ENCODE data around the gene IZUMO2.
A peak's percentile ranks its signal among the peaks of the same experiment; 100 is the strongest.

IZUMO2 gene

DNA sequence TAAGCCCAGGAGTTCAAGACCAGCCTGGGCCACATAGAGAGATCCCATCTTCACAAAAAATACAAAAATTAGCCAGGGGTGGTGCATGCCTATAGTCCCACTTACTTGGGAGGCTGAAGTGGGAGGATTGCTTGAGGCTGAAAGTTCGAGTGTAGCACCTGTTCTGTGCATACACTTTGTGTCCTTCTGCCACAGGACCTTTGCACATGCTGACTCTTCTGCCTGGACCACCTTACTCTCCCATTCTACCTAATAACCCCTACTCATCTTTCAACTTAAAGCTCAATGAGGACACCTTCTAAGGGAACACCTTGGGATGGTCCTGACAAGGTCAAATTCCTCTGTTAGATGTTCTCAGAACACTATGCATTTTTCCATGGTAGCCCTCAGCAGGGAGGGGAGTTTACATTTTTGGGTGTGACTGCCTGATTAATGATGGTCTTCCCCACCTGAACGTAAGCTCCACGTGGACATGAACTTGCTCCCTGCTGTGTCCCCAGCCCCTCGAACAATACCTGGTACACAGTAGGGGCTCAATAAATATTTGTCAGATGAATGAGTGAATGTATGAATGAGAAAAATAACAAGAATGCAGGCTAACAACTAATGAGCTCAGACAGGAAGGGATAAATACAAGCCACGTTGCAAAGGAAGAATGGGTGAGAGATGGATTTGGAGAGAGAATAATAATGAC is 11.2 kb upstream of the IZUMO2 start:
- DNase-seq (ENCODE audit: low read depth): no peak
- no peak overlapping the region for H3K4me3 ChIP-seq (ENCODE audit: low read length)
- TF ChIP-seq CTCF (conservative IDR thresholded peaks at IDR 0.05; ENCODE audit: low read depth, low read length): no peak

- H3K4me3 ChIP-seq (ENCODE audit: low read length): no peak overlapping the region
- no peak for TF ChIP-seq CTCF (conservative IDR thresholded peaks at IDR 0.05; ENCODE audit: low read depth, low read length)
- DNase-seq (ENCODE audit: low read depth): no peak
Observed at GRCh38 chr19:50173127-50173526, 10.0 kb upstream of the IZUMO2 start.

GRCh38 chr19:50172726-50173125 is 9.6 kb upstream of the IZUMO2 start:
- H3K4me3 ChIP-seq (ENCODE audit: low read length): no peak overlapping the region
- DNase-seq (ENCODE audit: low read depth): no peak
- TF ChIP-seq CTCF (conservative IDR thresholded peaks at IDR 0.05; ENCODE audit: low read depth, low read length): no peak

- TF ChIP-seq CTCF (conservative IDR thresholded peaks at IDR 0.05; ENCODE audit: low read depth, low read length): no peak
- no peak overlapping the region for H3K4me3 ChIP-seq (ENCODE audit: low read length)
- DNase-seq (ENCODE audit: low read depth): no peak
Observed at GRCh38 chr19:50171752-50172151, 8.7 kb upstream of the IZUMO2 start.

- DNase-seq (ENCODE audit: low read depth): peak; percentile 54
Observed at GRCh38 chr19:50167314-50167721, 4.2 kb upstream of the IZUMO2 start.

DNA sequence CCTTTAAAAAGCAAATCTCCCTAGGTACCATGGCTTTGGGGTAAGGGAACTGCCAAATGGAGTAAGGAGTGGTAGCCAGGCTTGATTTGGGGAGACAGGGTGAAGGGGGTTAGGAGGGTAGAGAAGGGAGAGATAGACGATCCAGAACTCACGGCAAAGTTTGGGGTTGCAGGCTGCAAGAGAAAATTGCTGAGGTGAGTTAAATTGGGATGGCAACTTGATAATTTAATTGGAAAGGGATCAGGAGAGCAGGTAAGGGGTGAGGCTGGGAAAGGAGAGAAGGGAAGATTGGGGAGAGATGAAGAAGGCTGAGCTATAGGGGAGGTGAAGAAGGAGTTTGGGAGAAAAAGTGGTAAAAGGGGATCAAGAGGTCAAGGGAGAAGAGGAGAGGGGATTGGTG is 4.0 kb downstream of the IZUMO2 start:
- DNase-seq (ENCODE audit: low read depth): no peak
- TF ChIP-seq CTCF (conservative IDR thresholded peaks at IDR 0.05; ENCODE audit: low read depth, low read length): no peak
- no peak overlapping the region for H3K4me3 ChIP-seq (ENCODE audit: low read length)

More at GRCh38 chr19:50167314-50167721, 4.2 kb upstream of the IZUMO2 start:
- no peak for TF ChIP-seq CTCF (conservative IDR thresholded peaks at IDR 0.05; ENCODE audit: low read depth, low read length)
- no peak overlapping the region for H3K4me3 ChIP-seq (ENCODE audit: low read length)

DNA sequence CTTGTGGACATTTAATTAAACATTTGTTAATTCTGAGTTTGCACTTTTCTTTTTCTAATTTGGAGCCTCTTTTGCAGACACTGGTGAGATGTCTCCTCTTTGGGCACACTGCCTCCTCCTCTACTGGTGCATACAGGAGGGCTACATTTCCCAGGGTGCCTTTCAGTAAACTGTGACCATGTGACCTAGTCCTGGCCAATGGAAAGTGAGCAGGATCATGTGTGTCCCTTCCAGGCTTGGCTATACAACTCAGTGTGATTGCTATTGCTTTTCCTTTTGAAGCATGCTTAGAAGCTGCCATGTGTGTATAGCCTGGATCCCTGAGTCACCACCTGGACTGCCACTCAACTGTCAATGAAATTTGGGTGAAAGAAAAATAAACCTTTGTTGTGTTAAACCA is 4.5 kb downstream of the IZUMO2 start:
- DNase-seq (ENCODE audit: low read depth): no peak
- no peak overlapping the region for H3K4me3 ChIP-seq (ENCODE audit: low read length)
- no peak for TF ChIP-seq CTCF (conservative IDR thresholded peaks at IDR 0.05; ENCODE audit: low read depth, low read length)
